Activated CD4-positive, alpha-beta T cell treated with anti-CD3 and anti-CD28 coated beads, Interleukin-2, amount 10 ng/mL, durations not matched to agents 24 days and 14 days (primary cell): ENCODE measurements around the gene USP43. TPM values are rescaled to one million over a fixed set of nuclear protein-coding genes. Genes with fewer than 3 reads are reported as not detected.

ENCODE experiments used
- DNase-seq: peaks from one replicate; pipeline ENCODE4 v3.0.0; 2022
- H3K27ac Mint-ChIP-seq: one replicate; pipeline ENCODE4 v1.8.0; 2022; ENCODE audit warnings: mild to moderate bottlenecking, mixed read lengths
- H3K27me3 Mint-ChIP-seq: one replicate; pipeline ENCODE4 v1.8.0; 2022; ENCODE audit warnings: mixed read lengths
- H3K36me3 Mint-ChIP-seq: one replicate; pipeline ENCODE4 v1.8.0; 2022; ENCODE audit warnings: low read depth, mild to moderate bottlenecking, mixed read lengths
- H3K4me1 Mint-ChIP-seq: one replicate; pipeline ENCODE4 v1.8.0; 2021; ENCODE audit warnings: mixed read lengths
- H3K4me3 Mint-ChIP-seq: one replicate; pipeline ENCODE4 v1.8.0; 2022; ENCODE audit warnings: mild to moderate bottlenecking, moderate library complexity, mixed read lengths
- H3K9me3 Mint-ChIP-seq: one replicate; pipeline ENCODE4 v1.8.0; 2021; ENCODE audit warnings: mixed read lengths
- intact Hi-C: fragments of 100-400 bp; cut with micrococcal nuclease; formaldehyde crosslinking; loops from one replicate; pipeline ENCODE4 v1.15.1; 2023
- total RNA-seq: library from RNA; stranded (reverse); gene quantifications from 2 replicates; pipeline ENCODE4 v1.2.3, GENCODE V29; 2022

The USP43 gene
- total RNA-seq, 1 donor from 2014 or later = 0.05 TPM

DNA sequence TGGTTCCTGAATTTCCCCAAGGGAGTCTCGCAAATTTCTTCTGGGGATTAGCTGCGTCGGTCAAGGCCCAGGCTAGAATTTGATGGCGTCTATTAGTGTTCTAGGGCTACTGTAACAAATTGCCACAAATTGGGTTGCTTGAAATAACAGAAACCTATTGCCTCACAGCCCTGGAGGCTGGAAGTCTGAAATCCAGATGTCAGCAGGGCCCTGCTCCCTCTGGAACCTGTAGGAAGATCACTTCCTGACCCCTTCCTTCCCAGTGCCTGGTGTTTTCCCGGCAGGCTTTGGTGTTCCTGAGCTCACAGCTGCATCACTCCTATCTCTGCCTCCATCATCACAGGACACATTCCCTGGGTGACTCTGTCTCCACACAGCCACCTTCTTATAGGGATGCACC, 121.7 kb downstream of the USP43 start:
- Mint-ChIP-seq H3K27ac (no peak overlapping the region), H3K4me1 (no peaks in the 10 kb centered on the region), H3K9me3 (no peaks in the 10 kb centered on the region), H3K4me3 (no peak overlapping the region), H3K36me3 (no peaks in the 10 kb centered on the region), H3K27me3 (no peaks in the 10 kb centered on the region)
- no peak for DNase-seq
- intact Hi-C loops = no loop called here

GRCh38 chr17:9767432-9767991, 122.2 kb downstream of the USP43 start:
- Mint-ChIP-seq H3K4me3 (no peak overlapping the region), H3K4me1 (no peaks in the 10 kb centered on the region), H3K27me3 (no peaks in the 10 kb centered on the region), H3K36me3 (no peaks in the 10 kb centered on the region), H3K9me3 (no peaks in the 10 kb centered on the region), H3K27ac (no peak overlapping the region)
- intact Hi-C loops = no loop called here
- DNase-seq = no peak

DNA sequence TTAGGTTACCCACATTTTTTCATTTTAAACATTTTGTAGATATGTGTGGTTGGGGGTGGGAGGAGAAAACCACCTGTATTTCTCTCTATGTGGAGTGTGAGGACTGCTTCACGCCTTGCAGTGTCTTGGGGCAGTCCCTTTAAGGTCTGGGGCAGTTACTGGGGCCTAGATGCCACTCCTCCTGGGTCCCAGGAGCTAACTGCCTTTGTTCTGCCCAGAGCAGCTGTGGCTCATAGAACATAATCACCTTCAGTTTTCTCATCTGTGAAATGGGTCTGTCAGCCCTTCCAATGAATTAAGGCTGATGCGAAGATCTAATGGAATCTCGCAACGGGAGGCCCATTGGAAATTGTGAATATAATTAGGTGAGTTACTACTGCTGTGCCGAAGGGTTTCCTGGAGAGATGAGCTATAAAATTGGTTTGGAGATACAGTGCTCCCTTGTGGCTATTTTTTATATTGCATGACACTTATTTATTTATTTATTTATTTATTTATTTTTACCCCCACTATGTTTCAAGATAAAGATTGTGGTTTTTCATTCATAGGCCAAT, 123.1 kb downstream of the USP43 start:
- Mint-ChIP-seq H3K9me3 (no peaks in the 10 kb centered on the region), H3K27me3 (no peaks in the 10 kb centered on the region), H3K27ac (no peak overlapping the region), H3K4me1 (no peaks in the 10 kb centered on the region), H3K4me3 (no peak overlapping the region), H3K36me3 (no peaks in the 10 kb centered on the region)
- no peak for DNase-seq
- intact Hi-C loops = loop anchor here (1.0 kb wide), 1 partner anchor 39 kb away; no protein-coding TSS in a partner anchor

GRCh38 chr17:9769036-9769695, 123.8 kb downstream of the USP43 start:
- no peaks in the 10 kb centered on the region for H3K27me3 Mint-ChIP-seq
- no peaks in the 10 kb centered on the region for H3K4me1 Mint-ChIP-seq
- H3K4me3 Mint-ChIP-seq = no peak overlapping the region
- no peaks in the 10 kb centered on the region for H3K9me3 Mint-ChIP-seq
- DNase-seq = no peak
- intact Hi-C loops = no loop called here
- H3K27ac Mint-ChIP-seq = no peak overlapping the region
- no peaks in the 10 kb centered on the region for H3K36me3 Mint-ChIP-seq

DNA sequence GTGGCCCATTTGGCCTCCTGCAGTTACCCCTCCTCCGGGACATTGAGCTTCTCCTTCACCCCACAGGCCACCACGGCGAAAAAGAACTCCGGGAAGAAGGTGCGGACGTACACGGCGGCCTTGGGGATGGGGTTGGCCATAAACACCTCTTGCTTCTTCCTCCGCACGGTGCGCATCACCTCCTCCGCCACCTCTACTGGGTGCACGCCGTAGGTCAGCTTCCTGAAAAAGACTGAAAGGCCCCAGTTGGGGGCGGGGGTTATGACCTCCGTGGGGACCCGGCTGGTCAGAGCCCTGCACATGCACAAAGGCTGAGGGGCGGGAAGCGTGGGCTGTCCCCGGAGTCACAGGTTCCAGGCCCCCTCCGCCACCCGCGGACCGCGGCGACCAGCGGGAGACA, 126.1 kb downstream of the USP43 start:
- no peak overlapping the region for H3K4me3 Mint-ChIP-seq
- no peaks in the 10 kb centered on the region for H3K27me3 Mint-ChIP-seq
- DNase-seq = no peak
- intact Hi-C loops = no loop called here
- H3K27ac Mint-ChIP-seq = no peak overlapping the region
- no peaks in the 10 kb centered on the region for H3K4me1 Mint-ChIP-seq
- H3K9me3 Mint-ChIP-seq = no peaks in the 10 kb centered on the region
- H3K36me3 Mint-ChIP-seq = no peaks in the 10 kb centered on the region

GRCh38 chr17:9772658-9773057, 127.3 kb downstream of the USP43 start:
- intact Hi-C loops = no loop called here

GRCh38 chr17:9776911-9777310, 131.6 kb downstream of the USP43 start:
- intact Hi-C loops = no loop called here
- H3K9me3 Mint-ChIP-seq = no peaks in the 10 kb centered on the region
- H3K27me3 Mint-ChIP-seq = no peaks in the 10 kb centered on the region
- no peak overlapping the region for H3K27ac Mint-ChIP-seq
- H3K4me1 Mint-ChIP-seq = no peaks in the 10 kb centered on the region
- DNase-seq = no peak
- H3K36me3 Mint-ChIP-seq = no peaks in the 10 kb centered on the region
- no peak overlapping the region for H3K4me3 Mint-ChIP-seq

More at GRCh38 chr17:9772658-9773057, 127.3 kb downstream of the USP43 start:
- Mint-ChIP-seq H3K36me3 (no peaks in the 10 kb centered on the region), H3K4me1 (no peaks in the 10 kb centered on the region), H3K27ac (no peak overlapping the region), H3K27me3 (no peaks in the 10 kb centered on the region), H3K4me3 (no peak overlapping the region), H3K9me3 (no peaks in the 10 kb centered on the region)
- DNase-seq = no peak

Other genes with a start within 250 kb of the USP43 start
- gene STX8, start 69.7 kb upstream of the USP43 start, total RNA-seq = 41.5 and 45.9 TPM in 2 replicates
- not detected in 2 replicates for gene CFAP52, start 68.9 kb upstream of the USP43 start, total RNA-seq
- gene DHRS7C, start 146.1 kb downstream of the USP43 start, total RNA-seq = not detected in 2 replicates
- gene GSG1L2, start 176.6 kb downstream of the USP43 start, total RNA-seq = not detected in 2 replicates
- not detected in 2 replicates for gene GLP2R, start 180.4 kb downstream of the USP43 start, total RNA-seq